GM18868 (cell line): Measurements from ENCODE around the gene PARD6B.
"Not testable (repeated sequence)": the region's sequence is repeated elsewhere in the genome, so short reads cannot be mapped to it uniquely, and the experiment has no call there.

Experiments
- ATAC-seq: cut with Tn5 transposase; IDR thresholded peaks from one replicate; pipeline ENCODE4 v1.9.1; 2021; ENCODE audit warnings: mild to moderate bottlenecking, moderate library complexity; ENCODE audit not compliant: unreplicated experiment

The PARD6B gene

GRCh38 chr20:50701041-50701963, 30.1 kb upstream of the PARD6B start:
- no peak for ATAC-seq

- not testable (repeated sequence) for ATAC-seq
Observed at GRCh38 chr20:50703651-50704438, 27.5 kb upstream of the PARD6B start.

- no peak for ATAC-seq
Observed at GRCh38 chr20:50704514-50704913, 26.9 kb upstream of the PARD6B start.

- ATAC-seq: no peak
Observed at GRCh38 chr20:50704971-50705370, 26.4 kb upstream of the PARD6B start.

DNA sequence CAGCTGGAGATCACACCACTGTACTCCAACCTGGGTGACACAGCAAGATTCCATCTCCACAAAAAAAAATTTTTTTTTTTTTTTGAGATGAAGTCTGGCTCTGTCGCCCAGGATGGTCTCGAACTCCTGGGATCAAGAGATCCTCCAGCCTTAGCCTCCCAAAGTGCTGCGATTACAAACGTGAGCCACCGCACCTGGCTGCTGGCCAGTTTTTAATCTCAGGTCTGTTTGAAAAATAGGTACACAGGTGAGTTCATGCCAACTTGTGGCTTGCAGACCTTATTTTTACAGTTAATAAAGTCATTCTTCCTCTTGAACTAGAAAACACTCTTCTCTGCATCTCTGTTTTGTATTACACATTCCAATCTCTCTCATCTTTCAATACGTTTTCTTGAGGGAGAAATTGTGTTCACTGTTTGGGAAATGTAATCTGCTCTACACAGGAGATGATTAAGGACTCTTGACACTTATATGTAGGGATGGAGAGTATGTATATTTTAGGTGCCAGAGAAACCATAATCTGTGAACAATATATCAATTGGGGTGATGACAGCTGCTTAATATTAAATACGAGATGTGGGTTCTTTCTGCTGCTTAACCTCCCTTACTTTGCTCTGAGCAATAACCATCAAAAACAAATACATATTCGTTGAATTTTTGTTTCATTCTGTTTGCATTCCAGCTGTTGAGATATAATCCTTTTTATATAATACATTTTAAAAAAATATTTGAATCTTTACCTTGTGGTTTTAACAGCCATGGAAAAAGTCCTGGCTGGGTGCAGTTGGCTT, 22.3 kb upstream of the PARD6B start:
- no peak for ATAC-seq

DNA sequence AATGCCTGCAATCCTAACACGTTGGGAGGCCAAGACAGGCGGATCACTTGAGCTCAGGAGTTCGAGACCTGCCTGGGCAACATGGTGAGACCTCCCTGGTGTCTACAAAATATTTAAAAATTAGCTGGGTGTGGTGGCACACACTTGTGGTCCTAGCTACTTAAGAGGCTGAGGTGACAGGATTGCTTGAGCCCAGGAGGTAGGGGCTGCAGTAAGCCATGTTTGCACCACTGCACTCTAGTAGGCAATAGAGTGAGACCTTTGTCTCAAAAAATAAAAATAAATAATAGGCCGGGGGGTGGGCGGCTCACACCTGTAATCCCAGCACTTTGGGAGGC, 21.8 kb upstream of the PARD6B start:
- no peak for ATAC-seq

DNA sequence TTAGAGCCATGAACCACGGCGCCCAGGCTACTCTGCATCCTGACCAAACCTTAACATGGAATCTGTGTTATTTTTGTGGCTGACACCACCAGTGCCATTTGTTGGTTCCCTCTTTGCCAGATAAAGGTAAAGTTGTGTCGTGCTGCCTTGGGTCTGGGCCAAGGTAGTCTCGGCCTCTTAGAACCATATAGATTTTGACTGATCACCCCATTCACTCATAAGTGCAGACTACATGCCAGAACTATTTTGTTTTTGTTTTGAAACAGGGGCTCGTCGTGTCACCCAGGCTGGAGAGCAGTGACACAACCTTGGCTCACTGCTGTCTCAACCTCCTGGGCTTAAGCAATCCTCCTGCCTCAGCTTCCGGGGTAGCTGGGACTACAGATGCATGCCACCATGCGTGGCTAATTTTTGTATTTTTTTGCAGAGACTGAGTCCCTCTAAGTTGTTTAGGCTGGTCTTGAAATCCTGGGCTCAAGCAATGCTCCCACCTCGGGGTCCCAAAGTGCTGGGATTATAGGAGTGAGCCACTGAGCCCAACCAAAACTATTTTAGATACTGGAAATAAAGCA, 20.8 kb upstream of the PARD6B start:
- ATAC-seq: no peak

DNA sequence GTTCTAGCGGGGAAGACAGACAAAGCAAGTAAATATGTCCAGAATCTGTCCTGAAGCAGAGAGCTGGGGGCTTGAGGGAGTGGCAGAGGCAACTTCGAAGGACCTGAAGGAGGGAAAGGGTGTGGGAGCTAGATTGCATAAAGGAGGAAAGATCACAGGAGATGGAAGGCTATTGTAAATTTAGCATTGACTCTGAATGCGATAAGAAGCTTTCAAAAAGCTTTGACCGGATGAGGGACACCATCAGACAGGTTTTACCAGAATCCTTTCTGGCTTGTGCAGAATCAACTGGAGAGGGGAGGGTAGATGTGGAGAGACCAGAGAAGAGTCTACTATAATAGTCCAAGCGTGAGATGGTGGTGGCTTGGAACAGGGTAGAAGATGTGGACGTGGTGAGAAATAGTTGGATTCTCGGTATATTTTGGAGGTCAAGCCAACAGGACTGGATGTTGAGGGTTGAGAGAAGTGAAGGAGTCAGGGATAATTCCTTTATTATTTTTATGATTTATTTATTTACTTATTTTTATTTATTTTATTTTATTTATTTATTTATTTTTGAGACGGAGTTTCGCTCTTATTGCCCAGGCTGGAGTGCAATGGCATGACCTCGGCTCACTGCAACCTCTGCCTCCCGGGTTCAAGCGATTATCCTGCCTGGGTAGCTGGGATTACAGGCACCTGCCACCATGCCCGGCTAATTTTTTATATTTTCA, 20.1 kb upstream of the PARD6B start:
- no peak for ATAC-seq

GRCh38 chr20:50712771-50713656, 18.4 kb upstream of the PARD6B start:
- no peak for ATAC-seq

GRCh38 chr20:50713657-50714101, 17.7 kb upstream of the PARD6B start:
- no peak for ATAC-seq

DNA sequence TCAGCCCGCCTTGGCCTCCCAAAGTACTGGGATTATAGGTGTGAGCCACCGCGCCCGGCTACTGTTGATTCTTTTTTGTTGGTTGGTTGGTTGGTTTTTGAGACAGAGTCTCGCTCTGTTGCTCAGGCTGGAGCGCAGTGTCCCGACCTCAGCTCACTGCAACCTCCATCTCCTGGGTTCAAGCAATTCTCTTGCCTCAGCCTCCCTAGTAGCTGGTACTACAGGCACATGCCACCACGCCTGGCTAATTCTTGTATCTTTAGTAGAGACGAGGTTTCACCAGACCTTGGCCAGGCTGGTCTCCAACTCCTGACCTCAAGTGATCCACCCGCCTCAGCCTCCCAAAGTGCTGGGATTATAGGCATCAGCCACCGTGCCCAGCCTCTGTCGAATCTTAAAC, 17.0 kb upstream of the PARD6B start:
- ATAC-seq: not testable (repeated sequence)

DNA sequence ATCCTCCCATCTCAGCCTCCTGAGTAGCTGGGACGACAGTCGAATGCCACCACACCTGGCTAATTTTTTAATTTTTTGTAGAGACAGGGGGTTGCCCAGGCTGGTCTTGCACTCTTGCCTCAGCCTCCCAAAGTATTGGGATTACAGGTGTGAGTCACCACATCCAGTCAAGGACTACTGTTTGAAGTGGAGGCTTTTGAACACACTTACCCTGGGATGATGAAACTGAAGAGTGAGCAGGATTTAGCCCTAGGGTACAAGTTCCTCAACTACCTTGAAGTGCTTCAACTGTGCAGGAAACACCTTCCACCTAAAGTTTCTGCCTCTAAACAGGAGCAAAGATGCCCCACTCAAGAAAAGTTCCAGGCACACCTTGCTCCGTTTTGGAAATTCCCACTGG, 15.7 kb upstream of the PARD6B start:
- ATAC-seq: no peak

- ATAC-seq: no peak
Observed at GRCh38 chr20:50716518-50716917, 14.9 kb upstream of the PARD6B start.

- no peak for ATAC-seq
Observed at GRCh38 chr20:50717312-50717711, 14.1 kb upstream of the PARD6B start.

GRCh38 chr20:50717974-50718761, 13.2 kb upstream of the PARD6B start:
- no peak for ATAC-seq

GRCh38 chr20:50719328-50719727, 12.1 kb upstream of the PARD6B start:
- no peak for ATAC-seq

DNA sequence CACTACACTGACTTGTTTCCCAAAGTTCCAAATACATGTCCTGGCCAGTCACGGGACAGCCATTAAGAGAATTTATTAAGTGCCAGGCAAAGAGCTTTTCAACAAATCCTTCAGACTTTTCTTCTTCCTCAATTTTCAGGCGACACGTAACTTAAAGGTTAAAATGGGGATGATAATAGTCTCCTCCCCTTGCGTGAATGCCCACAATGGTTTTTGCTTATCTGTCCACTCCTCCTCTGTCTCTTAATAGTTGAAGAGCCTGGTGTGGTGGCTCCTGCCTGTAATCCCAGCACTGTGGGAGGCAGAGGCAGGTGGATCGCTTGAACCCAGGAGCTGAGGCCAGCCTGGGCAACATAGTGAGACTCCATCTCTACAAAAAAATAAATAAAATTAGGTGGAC, 11.4 kb upstream of the PARD6B start:
- no peak for ATAC-seq

GRCh38 chr20:50720582-50720981, 10.8 kb upstream of the PARD6B start:
- ATAC-seq: no peak
